GM12873 (cell line): Measurements from ENCODE around the gene KLHDC8A.

Experiments
- CTCF ChIP-seq: IDR thresholded peaks from 2 replicates; pipeline ENCODE4 v1.5.1; 2012; ENCODE audit warnings: low read depth, mild to moderate bottlenecking, moderate library complexity, low read length, control low read depth; ENCODE audit not compliant: insufficient read depth; ENCODE audit errors: missing control alignments

The KLHDC8A gene

GRCh38 chr1:205368478-205368877 lies 11.8 kb upstream of the KLHDC8A start:
- TF ChIP-seq CTCF: no peak

- no peak for TF ChIP-seq CTCF
These were observed 9.3 kb upstream of the KLHDC8A start for GRCh38 chr1:205365945-205366463.

- no peak for TF ChIP-seq CTCF
These were observed 4.2 kb upstream of the KLHDC8A start for GRCh38 chr1:205360891-205361290.

- TF ChIP-seq CTCF: no peak
These were observed 3.2 kb upstream of the KLHDC8A start for GRCh38 chr1:205359771-205360565.

- no peak for TF ChIP-seq CTCF
These were observed 1.9 kb upstream of the KLHDC8A start for GRCh38 chr1:205358579-205358978.

- TF ChIP-seq CTCF: no peak
These were observed 845 bp upstream of the KLHDC8A start for GRCh38 chr1:205357567-205357966.

- TF ChIP-seq CTCF: no peak
These were observed 1.7 kb downstream of the KLHDC8A start for GRCh38 chr1:205355075-205355453.
